Esophagus muscularis mucosa (tissue), 4 donors: Measurements from ENCODE around the gene ARID1B. TPM values are rescaled to one million over a fixed set of nuclear protein-coding genes. Genes with fewer than 3 reads are reported as not detected.

Source experiments
- DNase-seq: peaks from one replicate; pipeline ENCODE4 v3.0.0-alpha.2; 2017; ENCODE audit errors: extremely low spot score
- H3K27ac ChIP-seq, 4 donors: fragments of 200-600 bp; sonication (generic); replicated peaks in 1 of 4; 1 replicate in 3 of 4; 2 replicates in 1 of 4; pipeline ENCODE4 v1.5.1; 2016 to 2019; ENCODE audit warnings: mild to moderate bottlenecking in 1 of 4
- H3K27me3 ChIP-seq, 4 donors: fragments of 200-600 bp; sonication (generic); one replicate each; pipeline versions ENCODE4 v1.5.1 to v1.6.0; 2016 to 2019
- H3K36me3 ChIP-seq, 4 donors: fragments of 200-600 bp; sonication (generic); one replicate each; pipeline ENCODE4 v1.5.1; 2016 to 2019
- H3K4me1 ChIP-seq, 4 donors: fragments of 200-600 bp; sonication (generic); one replicate each; pipeline ENCODE4 v1.5.1; 2016 to 2019
- H3K4me3 ChIP-seq, 4 donors: fragments of 200-600 bp; sonication (generic); 1 replicate in 2 of 4; 2 replicates in 2 of 4; pipeline ENCODE4 v1.5.1; 2016 to 2019; ENCODE audit warnings: mild to moderate bottlenecking in 4 of 4, moderate library complexity in 1 of 4
- H3K9me3 ChIP-seq, 4 donors: fragments of 200-600 bp; sonication (generic); 1 replicate in 3 of 4; 2 replicates in 1 of 4; pipeline ENCODE4 v1.5.1; 2016 to 2019
- EP300 ChIP-seq: sonication (generic); formaldehyde crosslinking; IDR thresholded peaks from one replicate; pipeline ENCODE4 v1.6.1; 2017; ENCODE audit warnings: antibody characterized with exemption
- POLR2A ChIP-seq: fragments of 450-650 bp; IDR thresholded peaks from one replicate; pipeline ENCODE4 v1.6.1; 2017; ENCODE audit warnings: antibody characterized with exemption, moderate library complexity, mild to moderate bottlenecking, low read depth
- POLR2AphosphoS5 ChIP-seq, 2 donors: sonication (generic); formaldehyde crosslinking; IDR thresholded peaks; one replicate each; pipeline ENCODE4 v1.6.1; 2017; ENCODE audit warnings: antibody characterized with exemption in 2 of 2
- WGBS: methylation state at CpG from one replicate; pipeline ENCODE4 v1.1.5; 2018; 5-methylcytosine and 5-hydroxymethylcytosine counted together
- intact Hi-C: fragments of 100-400 bp; cut with DNase I; formaldehyde crosslinking; loops from one replicate; pipeline ENCODE4 v1.15.1; 2023
- total RNA-seq, 4 donors: library from RNA; depleted of rRNA; stranded (reverse); fragments of >200 nt; gene quantifications; one replicate each; pipeline versions ENCODE4 v1.1.0 to v1.2.1, GENCODE V29; 2016
- TF ChIP-seq, protein P1 (sequence below), 3 experiments: fragments of 200-600 bp in 2 of 3; fragments of 450-650 bp in 1 of 3; sonication (generic) in 2 of 3; IDR thresholded peaks; one replicate each; pipeline ENCODE4 v1.5.1; 2017 to 2019; ENCODE audit warnings: antibody characterized with exemption in 3 of 3, mild to moderate bottlenecking in 2 of 3, moderate library complexity in 1 of 3

Gene ARID1B
- total RNA-seq, 4 donors from 2014 or later = 55.0 to 87.2 (median 72.7) TPM

DNA sequence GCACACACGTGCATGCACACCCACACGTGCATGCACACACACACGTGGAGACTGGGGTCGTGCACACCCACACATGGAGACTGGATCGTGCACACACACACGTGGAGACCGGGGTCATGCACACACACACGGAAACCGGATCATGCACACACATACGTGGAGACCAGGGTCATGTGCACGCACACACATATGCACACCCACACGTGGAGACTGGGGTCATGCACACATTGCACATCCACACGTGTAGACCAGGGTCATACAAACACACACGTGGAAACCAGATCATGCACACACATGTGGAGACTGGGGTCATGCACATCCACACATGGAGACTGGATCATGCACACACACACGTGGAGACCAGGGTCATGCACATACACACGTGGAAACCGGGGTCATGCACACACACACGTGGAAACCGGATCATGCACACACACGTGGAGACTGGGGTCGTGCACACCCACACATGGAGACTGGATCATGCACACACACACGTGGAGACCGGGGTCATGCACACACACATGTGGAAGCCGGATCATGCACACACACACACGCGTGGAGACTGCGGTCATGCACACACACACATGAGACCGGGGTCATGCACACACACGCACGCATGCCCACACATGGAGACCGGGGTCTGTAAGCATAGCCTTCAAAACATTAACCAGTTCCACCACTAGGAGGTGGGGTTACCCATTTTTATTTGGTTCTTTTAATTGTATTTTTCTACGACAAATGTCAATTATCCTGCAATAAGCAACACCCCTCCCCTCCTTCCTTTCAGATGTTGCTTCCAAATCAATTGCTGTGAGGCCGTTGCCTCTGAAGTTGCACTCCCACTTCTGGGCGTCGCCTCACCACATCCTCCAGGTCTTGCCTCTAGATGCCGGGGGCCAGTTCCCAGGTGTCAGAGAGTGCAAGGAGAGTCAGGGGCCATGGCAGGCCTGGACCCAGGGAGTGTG lies 450.3 kb downstream of the ARID1B start:
- intact Hi-C loops = no loop called here
- peaks cover 26 to 35% (median 34%) of the 10 kb centered on the region in 4 donors for H3K4me1 ChIP-seq
- H3K27ac ChIP-seq = peak overlapping the region in 3 of 4 donors; percentile 82 to 88 (median 87)
- no peak for DNase-seq
- no peaks in the 10 kb centered on the region for H3K36me3 ChIP-seq
- peaks cover 0 to 6% (median 0%) of the 10 kb centered on the region in 4 donors for H3K27me3 ChIP-seq
- WGBS = 84% methylated on average over 35 of the region's 36 CpGs
- H3K9me3 ChIP-seq = no peaks in the 10 kb centered on the region
- TF ChIP-seq POLR2A = no peak
- TF ChIP-seq POLR2AphosphoS5 (IDR thresholded peaks at IDR 0.05) = no peak
- TF ChIP-seq EP300 = no peak
- TF ChIP-seq, protein P1, sequence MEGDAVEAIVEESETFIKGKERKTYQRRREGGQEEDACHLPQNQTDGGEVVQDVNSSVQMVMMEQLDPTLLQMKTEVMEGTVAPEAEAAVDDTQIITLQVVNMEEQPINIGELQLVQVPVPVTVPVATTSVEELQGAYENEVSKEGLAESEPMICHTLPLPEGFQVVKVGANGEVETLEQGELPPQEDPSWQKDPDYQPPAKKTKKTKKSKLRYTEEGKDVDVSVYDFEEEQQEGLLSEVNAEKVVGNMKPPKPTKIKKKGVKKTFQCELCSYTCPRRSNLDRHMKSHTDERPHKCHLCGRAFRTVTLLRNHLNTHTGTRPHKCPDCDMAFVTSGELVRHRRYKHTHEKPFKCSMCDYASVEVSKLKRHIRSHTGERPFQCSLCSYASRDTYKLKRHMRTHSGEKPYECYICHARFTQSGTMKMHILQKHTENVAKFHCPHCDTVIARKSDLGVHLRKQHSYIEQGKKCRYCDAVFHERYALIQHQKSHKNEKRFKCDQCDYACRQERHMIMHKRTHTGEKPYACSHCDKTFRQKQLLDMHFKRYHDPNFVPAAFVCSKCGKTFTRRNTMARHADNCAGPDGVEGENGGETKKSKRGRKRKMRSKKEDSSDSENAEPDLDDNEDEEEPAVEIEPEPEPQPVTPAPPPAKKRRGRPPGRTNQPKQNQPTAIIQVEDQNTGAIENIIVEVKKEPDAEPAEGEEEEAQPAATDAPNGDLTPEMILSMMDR (IDR thresholded peaks at IDR 0.05) = peak in 1 of 3 experiments; percentile 38
- H3K4me3 ChIP-seq = no peak overlapping the region

DNA sequence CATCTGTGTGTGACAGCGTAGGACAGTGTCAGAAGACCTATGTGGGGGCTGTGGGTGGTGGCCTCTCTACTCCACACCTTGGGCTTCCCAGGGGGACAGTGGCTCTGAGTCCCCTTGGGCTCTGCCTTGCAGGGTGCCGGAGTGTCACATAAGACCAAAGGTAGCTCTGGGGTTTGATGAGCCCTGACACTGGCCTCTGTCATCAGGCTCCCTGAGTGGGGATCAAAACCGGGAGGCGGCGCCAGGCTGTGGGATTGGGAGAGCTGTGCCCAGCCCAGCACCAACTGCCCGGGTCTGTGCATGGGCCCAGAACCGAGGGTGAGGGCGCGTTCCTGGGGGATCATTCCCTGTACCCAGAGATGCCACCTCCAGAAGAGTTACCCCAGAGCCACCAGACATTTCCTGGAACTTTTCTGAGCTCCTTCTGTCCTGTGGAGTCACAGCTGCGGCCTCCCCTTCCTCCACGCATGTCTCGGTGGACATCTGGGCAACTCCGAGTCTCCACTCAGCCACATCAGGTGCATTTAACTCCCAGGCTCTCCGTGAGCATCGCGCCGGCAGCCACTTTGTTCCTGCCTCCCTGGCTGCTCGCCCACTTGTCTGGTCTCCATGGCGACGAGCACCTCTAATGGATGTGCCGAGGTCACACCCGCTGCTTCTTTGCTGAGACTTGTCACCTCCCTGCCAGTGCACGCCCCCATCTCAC lies 451.4 kb downstream of the ARID1B start:
- H3K9me3 ChIP-seq = no peaks in the 10 kb centered on the region
- H3K27me3 ChIP-seq = peaks cover 0 to 8% (median 0%) of the 10 kb centered on the region in 4 donors
- intact Hi-C loops = no loop called here
- H3K4me1 ChIP-seq = peaks cover 26 to 35% (median 34%) of the 10 kb centered on the region in 4 donors
- DNase-seq = no peak
- no peak overlapping the region for H3K4me3 ChIP-seq
- TF ChIP-seq POLR2AphosphoS5 (IDR thresholded peaks at IDR 0.05) (no peak), EP300 (no peak), POLR2A (no peak)
- TF ChIP-seq, protein P1 (IDR thresholded peaks at IDR 0.05) = no peak
- H3K36me3 ChIP-seq = no peaks in the 10 kb centered on the region
- H3K27ac ChIP-seq = no peak overlapping the region
- WGBS = 85% methylated on average over 16 of the region's 23 CpGs

DNA sequence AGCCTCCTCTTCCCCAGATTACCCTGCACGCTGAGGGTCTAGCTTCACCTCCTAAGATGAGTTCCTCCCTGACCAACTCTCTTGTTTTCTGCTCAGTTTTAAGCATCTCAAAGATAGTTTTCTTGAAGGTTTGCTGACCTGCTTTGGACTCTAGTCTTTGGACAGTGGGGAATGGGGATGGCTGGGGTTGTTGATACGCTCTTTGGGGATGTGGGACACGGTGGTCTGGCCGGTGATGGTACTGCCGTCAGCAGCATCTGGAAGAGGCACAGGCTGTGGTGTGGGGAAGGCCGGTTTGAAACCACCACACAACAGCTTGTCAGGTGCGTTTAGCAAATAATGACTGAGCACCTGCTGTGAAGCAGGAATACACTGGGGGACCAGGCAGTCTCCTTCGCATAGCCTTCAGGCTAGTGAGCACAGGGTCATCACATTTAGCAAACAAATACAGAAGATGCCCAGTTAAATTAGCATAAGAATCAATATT lies 452.0 kb downstream of the ARID1B start:
- no peak for TF ChIP-seq POLR2A
- TF ChIP-seq, protein P1 (IDR thresholded peaks at IDR 0.05) = no peak
- TF ChIP-seq EP300 = no peak
- no peak for TF ChIP-seq POLR2AphosphoS5 (IDR thresholded peaks at IDR 0.05)
- H3K27me3 ChIP-seq = peaks cover 0 to 8% (median 0%) of the 10 kb centered on the region in 4 donors
- peaks cover 26 to 35% (median 33%) of the 10 kb centered on the region in 4 donors for H3K4me1 ChIP-seq
- H3K4me3 ChIP-seq = no peak overlapping the region
- no peak overlapping the region for H3K27ac ChIP-seq
- H3K9me3 ChIP-seq = no peaks in the 10 kb centered on the region
- no peaks in the 10 kb centered on the region for H3K36me3 ChIP-seq
- 84% methylated on average over 8 of the region's 8 CpGs for WGBS
- no peak for DNase-seq
- intact Hi-C loops = no loop called here

DNA sequence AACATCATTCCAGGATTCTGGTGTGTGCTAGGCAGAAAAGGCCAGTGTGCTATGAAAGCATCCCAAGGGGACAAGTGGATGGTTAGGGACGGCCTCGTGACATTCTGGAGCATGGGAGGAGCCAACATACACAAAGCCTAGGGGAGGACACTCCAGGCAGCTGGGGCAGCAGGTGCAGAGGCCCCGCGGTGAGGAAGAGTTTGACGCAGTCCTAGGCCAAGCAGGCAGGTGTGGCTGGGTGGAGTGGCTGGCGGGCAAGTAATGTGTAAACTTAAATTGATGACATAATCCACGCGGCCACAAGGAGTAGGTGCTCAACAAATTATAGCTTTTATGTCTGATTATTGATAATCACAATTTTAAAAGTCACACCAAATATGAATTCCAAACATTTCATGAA lies 452.5 kb downstream of the ARID1B start:
- no peak for DNase-seq
- Histone ChIP-seq H3K27me3 (peaks cover 0 to 8% (median 0%) of the 10 kb centered on the region in 4 donors), H3K36me3 (no peaks in the 10 kb centered on the region), H3K4me1 (peaks cover 26 to 33% (median 30%) of the 10 kb centered on the region in 4 donors), H3K27ac (no peak overlapping the region), H3K9me3 (no peaks in the 10 kb centered on the region), H3K4me3 (no peak overlapping the region)
- 87% methylated on average over 8 of the region's 8 CpGs for WGBS
- no peak for TF ChIP-seq POLR2A
- no peak for TF ChIP-seq POLR2AphosphoS5 (IDR thresholded peaks at IDR 0.05)
- TF ChIP-seq, protein P1 (IDR thresholded peaks at IDR 0.05) = no peak
- no peak for TF ChIP-seq EP300
- intact Hi-C loops = no loop called here
